Inflammatory macrophage treated with lipopolysaccharide for 4 hours (primary cell): Measurements from ENCODE around the gene CKAP4.

Experiments used
- DNase-seq: peaks from one replicate; pipeline ENCODE4 v3.0.0-alpha.2; 2020

CKAP4 gene

DNA sequence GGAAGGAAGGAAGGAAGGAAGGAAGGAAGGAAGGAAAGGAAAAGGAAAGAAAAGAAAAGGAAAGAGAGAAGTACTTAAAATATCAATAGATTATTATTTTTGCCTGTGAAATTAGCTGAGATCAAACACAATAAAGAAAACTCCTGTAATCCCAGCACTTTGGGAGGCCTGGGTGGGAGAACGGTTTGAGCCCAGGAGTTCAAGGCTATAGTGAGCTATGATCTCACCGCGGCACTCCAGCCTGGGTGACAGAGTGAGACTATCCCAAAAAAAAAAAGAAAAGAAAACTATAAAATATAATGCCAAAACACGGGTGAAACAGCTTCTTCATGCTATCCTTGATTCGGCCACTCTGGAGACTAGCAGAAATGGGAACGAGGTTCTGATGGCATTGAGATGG, 26.2 kb upstream of the CKAP4 start:
- no peak for DNase-seq

DNA sequence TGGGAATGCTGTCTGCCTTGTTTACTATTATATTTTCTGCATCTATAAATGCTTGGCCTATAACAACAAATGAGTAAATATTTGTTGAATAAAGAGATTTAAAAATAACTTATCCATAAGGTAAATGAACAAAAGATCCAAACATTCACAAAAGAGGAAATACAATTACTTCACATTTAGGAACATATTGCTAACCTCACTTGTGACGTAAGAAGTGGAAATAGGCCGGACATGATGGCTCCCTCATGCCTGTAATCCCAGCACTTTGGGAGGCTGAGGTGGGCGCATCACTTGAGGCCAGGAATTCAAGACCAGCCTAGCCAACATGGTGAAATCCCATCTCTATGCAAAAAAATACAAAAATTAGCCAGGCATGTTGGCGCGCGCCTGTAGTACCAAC, 25.7 kb upstream of the CKAP4 start:
- DNase-seq: peak; percentile 67

DNA sequence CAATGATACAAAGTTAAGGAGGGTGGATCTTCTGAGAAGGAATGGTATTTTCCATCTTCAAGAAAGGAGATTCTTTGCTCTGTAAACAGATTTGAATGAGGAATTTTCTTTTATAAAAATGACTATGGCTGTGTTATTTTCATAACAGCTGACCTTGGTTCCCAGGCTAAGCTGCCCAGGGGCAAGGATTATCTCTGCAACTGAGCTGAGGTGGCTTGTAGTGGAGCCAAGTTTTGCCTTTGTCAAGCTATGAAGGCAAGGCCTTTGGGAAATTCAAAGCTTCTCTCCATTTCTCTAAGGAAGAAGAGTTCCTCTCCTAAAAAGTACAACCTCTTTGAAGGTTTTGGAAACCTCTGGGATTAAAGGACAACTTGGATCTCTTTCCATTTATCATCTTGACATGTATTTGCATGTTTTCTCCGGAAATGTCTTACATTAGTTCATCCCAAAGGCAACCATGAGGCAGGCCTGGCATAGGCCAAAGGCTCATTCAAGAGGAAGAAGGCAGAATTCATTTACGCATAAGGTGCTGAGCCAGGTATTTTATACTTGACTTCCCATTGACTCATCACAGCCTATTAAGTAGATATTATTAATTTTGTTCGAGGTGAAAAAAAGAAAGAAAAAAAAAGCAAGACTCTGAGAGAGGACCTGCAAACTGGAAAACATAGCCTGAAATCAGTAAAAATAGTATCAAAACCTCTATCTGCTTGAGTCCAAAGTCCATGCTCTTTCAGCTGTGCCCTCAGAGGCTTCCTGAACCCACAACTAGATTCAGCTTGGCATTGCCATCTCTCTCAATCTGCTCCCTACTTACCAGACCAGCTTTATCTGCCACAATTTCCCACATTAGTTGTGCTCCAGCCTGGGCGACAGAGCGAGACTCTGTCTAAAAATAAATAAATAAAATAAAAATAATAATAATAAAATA, 24.0 kb upstream of the CKAP4 start:
- no peak for DNase-seq

DNA sequence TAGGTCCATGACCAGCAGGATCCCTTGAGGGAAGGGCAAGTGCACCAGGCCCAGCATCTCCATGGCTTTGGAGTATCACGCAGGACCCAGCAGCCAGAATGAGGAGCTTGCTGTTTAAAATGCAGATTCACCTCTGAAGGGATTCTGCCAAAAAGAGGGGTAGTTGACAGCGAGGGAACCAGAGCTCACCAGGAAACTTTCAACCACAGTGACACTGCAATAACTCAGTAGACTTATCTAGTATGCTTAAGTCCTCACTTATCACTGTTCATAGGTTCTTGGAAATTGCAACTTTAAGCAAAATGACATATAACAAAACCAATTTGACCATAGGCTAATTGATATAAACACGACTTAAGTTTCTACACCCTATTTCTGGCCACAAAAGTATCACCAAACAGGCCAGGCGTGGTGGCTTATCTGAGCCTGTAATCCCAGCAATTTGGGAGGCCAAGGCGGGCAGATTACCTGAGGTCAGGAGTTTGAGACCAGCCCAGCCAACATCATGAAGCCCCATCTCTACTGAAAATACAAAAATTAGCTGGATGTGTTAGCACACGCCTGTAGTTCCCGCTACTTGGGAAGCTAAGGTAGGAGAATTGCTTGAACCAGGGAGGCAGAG, 21.4 kb upstream of the CKAP4 start:
- no peak for DNase-seq

DNA sequence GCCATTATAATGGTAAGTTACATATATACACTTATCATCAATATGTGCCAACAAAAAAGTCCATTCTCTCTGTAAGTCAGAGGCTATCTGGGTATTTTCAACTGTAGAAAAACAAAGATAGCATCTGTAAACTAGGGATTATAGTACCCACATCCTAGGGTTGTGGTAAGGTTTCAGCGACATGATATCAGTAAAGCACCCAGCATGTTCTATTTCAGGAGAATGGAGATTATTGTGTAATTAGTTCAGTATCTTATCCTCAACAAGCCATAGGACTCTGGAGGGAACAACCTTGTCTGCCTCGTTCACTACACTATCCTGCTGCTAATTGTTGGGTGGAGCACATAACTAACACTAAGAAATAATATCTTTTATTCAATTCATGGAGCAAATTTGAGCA, 19.7 kb upstream of the CKAP4 start:
- DNase-seq: no peak

DNA sequence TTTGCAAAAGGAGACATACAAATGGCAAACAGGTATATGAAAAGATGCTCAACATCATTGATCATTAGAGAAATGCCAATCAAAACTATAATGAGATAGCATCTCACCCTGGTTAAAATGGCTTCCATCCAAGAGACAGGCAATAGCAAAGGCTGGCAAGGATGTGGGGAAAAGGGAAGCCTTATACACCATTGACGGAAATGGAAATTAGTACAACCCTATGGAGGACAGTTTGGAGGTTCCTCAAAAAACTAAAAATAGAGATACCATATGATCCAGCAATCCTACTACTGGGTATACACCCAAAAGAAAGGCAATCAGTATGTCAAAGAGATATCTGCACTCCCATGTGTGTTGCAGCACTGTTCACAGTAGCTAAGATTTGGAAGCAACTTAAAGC, 17.3 kb upstream of the CKAP4 start:
- DNase-seq: peak; percentile 45

DNA sequence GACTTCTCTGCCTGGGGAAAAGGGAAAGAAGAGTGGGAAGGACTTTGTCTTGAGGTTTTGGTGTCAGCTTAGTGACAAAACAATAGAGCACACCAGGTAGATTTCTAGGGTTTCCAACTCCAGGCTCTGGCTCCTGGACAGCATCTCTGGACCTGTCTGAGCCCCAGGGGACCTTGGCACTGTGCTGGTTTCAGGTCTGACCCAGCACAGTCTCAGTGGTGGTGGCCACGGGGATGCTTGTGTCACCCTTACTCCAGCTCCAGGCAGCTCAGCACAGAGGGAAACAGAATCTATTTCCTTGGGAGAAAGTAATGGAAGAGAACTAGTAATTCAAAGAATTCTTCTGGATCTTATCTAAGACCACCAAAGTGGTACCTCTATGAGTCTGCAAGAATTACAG, 11.1 kb upstream of the CKAP4 start:
- DNase-seq: no peak

DNA sequence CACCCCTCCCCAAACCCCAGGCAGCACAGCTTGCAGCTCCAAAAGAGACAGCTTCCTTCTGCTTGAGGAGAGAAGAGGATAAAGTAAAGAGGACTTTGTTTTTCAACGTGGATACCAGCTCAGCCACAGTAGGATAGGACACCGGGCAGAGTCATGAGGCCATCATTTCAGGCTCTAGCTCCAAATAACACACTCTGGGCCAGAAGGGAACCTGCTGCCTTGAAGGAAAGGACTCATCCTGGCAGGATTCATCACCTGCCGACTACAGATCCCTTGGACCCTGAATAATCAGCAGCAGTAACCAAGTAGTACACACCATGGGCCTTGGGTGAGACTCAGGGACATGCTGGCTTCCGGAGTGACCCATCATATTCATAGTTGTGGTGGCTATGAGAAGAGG, 10.4 kb upstream of the CKAP4 start:
- no peak for DNase-seq

DNA sequence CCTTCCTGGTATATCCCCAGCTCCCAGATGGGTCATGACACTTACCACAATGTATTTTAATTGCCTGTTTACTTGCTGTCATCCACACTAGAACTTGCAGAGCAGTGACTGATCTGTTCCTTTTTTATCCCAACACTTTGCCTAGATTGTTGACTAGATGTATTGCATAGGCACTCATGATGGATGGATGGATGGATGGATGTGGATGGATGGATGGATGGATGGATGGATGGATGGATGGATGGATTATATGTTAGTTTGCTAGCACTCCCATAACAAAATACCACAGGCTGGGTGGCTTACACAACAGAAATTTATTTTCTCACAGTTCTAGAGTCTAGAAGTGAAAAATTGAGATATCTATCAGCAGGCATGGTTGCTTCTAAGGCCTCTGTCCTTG, 8.7 kb upstream of the CKAP4 start:
- DNase-seq: no peak

DNA sequence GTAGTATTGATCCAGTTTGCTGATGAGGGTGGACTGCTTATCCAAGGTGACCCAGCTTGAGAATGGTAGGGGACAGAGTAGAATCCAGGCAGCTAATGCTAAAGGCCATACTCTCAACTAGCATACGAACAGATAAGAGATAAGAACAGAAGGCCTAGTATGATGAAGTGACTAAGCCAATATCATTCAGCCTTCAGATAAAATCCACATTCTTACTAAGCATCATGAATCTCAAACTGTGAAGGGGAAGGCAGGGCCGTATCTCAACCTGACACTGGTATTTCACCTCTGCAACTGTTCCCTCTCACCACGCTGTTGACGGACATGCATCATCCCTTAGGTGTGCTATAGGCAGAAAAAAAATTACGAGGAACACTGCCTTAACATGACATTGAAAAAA, 8.1 kb upstream of the CKAP4 start:
- DNase-seq: no peak

DNA sequence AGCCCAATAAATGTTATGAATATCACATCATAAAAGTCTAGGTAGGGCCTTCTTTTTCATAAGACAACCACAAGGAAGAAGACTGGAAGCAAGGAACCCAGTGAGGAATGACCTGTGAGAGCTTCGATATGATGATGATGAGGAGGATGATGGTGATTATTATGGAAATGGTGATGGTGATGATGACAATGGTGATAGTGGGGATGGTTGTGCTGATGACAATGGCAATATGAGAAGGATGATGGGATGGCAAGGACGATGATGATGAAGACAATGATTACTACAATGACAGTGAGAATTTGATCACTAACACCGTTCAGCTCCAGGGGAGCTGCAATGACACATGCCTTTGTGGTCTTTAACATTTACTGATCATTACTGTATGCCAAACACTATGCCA, 7.7 kb upstream of the CKAP4 start:
- no peak for DNase-seq

DNA sequence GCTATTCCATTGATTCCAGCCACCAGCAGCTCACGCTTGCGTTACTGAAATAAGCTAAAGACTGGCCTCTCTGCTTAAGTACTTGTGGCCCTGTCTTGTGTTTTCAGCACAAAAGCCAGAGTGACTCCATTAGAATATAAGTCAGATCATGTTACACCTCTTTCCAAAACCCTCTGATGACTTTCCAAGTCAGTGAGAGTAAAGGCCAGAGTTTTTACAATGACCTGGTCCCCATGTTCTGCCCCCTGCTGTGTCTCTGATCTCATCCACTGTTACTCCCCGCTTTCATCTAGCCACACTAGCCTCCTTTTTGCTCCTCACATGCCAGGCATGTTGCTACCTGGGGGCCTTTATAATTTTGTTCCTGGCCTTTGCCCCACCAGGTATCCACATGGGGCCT, 6.9 kb upstream of the CKAP4 start:
- DNase-seq: no peak

DNA sequence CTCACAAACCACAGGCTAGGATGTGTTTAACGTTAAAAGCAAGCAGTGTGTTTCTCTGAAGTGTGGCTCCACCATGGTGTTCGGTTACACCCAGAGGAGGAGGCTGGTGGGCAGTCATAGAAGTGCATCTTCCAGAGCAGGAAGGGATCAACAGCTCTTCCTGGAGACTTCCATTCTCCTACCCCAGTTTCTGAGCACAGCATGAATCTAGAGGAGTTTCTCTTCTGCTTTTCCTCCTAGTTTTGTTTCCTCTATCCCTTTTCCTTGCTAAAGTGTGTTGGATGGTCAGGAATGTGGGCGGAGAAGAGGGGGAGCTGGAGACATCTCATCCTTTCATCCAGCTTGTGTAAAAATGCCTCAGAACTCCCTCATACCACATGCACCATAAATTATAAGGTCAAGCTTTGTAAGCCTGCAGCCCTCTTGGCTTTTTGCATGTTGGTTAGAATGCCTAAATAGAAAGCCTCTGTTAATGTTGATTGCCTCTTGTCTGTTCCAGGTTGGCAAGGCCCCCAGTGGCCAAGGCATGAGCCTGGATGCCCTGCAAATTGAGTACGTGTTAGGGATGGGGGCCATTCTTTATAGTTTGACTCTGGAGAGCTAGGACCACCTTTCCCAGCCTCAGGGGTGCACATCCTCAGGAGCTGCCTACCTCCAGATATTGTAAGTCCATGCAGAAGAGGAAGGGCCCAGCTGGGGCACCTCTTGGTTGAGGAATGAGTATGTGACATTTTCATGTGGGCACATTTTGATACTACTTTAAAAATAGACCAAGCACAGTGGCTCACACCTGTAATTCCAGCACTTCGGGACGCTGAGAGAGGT, 4.0 kb upstream of the CKAP4 start:
- DNase-seq: peak; percentile 61

DNA sequence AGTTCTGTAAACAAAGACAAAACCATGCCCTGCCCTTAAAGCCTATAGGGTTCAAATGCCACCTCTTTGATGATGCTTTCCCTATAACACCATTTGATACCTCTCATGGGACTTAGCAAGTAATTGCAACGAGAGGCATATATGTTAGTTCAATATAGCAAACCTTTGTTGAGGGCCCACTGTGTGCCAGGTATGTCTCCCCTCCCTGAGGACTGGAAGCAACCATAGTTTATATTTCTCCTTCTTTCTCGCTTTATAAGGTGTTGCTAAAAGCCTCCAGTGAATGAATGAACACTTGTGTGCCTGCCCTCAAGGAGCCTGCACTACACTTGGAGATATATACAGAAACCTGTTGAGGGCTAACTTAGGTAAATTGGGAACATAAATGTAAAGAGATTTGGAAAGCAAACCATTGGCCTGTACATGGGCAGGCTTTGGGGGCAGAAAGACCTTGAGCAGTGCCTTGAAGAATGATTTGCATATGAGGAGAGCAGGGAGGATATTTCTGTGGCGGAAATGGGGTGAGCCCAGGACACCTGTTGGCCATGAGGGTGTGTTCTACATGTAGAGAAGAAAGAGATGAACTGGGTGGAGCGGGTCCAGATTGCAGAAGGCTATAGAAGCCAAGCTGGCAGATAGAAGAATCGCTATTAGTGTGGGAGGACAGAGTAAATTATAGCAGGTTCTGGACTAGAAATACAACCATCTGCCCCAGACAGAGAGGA, 1.8 kb upstream of the CKAP4 start:
- no peak for DNase-seq

DNA sequence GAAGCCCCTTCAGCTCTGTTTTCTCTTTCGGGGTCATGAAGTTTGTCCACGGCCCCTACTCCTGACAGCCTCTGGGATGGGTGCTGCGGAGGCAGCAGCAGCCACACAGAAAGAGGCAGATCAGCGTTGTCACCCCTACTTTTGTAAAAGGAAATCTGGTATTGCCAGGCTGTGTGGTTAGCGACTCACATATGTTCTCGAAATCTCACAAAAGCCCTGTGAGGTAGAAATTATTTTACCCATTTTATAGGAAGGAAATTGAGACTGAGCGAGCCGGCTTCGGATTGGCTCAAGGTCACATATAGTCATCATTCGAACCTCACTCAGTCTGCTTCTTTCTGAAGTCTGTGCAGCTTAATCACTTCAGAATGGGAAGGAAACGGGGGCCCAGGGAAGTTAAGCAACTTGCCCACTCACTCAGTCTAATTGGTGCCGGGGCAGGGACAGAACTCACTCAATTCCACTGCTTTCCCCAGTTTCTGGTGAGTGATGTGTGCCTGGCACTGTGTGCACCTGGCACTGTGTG, 1.1 kb upstream of the CKAP4 start:
- DNase-seq: peak; percentile 93

DNA sequence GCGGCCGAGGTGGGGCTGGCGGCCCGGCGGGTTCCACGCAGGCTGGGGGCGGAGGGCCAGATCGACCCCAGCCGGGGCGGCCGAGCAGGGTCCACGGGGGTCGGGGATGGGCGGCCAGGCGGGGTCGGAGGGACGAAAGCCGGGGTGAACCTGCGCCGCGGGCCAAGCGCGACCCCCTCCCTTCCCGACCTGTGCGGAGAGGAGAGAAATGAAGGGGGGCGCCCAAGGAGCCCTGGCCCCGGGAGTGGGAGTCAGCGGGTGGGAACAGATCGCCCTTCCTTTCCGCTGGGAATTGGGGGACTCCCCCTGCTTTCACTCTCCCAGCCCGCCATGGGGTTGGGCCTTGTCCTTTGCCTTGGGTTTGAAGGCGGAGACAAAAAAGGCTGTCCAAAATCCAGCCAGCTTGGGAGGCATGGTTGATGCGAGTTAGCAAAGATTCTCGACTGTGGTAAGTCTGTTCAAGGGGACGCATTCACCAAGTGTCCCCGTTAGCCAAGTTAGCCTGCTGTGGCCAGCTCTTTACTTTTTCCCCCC, 559 bp upstream of the CKAP4 start:
- peak; percentile 84 for DNase-seq

DNA sequence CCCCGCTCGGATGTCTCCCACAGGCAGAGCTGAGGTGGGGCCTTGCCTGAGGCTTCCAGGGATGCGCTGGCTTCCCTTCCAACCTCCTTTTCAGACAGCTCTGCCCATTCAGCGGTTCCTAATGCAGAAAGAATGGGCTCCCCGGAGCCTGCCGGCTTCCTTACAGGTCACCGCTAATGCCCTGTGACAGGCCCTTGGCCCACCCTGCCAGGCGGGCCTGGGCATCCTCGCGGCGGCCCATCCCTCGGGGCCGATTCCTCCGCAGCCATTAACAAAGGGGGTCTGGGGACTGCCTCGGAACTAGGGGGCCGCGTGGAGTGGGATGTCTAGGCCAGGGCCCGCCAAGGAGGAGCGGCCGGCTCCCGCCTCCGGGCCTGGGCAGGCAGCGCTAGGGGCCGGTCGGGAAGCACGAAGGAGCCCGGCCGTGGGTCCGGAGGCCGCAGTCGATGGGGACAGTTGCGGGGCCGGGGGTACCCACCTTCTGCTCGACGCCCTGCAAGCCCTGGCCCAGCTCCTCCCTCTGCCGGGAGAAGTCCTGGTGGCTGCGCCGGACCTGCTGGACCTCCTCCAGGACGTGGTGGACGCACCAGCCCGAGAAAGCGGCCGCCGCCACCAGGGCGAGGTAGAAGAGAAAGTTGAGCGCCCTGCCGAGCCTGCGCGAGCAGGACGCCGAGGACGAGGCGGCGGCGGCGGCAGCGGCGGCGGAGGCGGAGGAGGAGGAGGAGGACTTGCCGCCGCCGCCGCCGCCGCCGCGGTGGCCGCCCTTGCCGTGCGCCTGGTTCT, 738 bp downstream of the CKAP4 start:
- peak; percentile 58 for DNase-seq

DNA sequence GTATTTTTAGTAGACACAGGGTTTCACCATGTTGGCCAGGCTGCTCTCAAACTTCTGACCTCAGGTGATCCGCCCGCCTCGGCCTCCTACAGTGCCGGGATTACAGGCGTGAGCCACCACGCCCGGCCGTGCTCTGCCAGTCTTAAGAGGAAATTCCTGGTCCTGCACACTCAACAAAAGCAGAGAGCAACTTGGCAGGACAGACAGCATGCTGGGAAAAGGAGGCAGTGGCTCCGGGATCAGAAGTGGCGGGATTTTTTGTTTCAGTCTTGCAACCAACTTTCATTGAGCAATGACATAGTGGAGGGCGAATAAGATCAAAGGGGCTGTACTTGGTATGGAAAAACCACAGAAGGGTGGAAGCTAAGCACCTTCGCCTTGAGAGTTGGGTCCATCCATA, 2.1 kb downstream of the CKAP4 start:
- peak; percentile 89 for DNase-seq

DNA sequence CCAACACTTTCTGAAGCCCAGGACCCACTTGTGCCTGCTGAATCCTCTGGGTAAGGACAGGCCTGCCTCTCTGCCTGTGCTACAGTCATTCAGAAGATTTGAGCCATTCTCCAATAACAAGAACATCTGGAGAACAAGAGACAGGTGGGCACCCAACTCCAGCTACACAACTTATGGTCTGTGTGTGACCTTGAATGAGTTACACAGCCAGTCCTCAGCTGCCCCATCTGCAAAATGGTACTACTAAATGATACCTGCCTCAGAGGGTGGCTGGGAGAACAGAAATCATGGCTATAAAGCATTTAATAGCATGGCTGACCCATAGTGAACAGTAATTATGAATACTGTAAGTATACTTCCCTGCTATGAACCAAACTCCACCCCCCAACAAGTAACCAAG, 4.2 kb downstream of the CKAP4 start:
- DNase-seq: no peak

DNA sequence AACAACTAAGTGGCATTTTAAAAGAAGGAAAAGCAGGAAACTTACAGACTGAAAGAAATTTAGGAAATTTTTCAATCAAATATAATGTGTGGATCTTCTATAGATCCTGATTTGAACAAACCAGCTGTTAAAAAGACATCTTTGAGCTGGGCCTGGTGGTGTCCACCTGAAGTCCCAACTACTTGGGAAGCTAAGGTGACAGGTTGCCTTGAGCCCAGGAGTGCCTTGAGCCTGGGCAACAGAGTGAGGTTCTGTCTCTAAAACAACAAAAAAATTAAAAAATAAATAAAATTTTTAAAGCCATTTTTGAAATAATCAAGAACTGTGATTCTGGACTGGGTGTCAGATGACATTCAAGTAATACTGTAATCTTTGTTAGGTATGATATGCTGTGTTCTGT, 7.0 kb downstream of the CKAP4 start:
- DNase-seq: no peak

DNA sequence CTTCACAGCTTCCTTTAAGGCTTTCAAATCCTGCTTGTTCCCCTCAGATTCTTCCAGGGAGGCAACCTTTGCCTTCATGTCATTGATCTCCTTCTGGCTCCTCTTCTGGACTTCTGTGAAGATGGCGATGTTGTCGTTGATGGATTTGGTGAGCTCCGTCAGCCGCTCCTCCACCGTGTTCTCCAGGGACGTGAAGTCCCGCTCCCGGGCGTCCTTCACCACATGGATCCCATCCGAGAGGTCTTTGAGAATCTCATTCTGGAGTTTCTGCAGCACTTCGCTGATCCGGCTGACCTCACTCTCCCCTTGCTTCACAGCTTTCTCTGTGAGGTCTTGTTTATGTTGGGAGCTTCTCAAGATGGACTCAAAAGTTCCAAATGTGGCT, 7.9 kb downstream of the CKAP4 start:
- no peak for DNase-seq
